ENCODE results near the gene MAP4K2. TPM values are rescaled to one million over a fixed set of nuclear protein-coding genes. Genes with fewer than 3 reads are reported as not detected.

Gene MAP4K2
- total RNA-seq, 4 donors from 2014 or later: 5.9 to 14.3 (median 9.1) TPM

- TF ChIP-seq CTCF (IDR thresholded peaks at IDR 0.05; ENCODE audit: low read depth): no peak
Observed at GRCh38 chr11:64846998-64847666, 44.1 kb upstream of the MAP4K2 start.

- no peak for TF ChIP-seq CTCF (IDR thresholded peaks at IDR 0.05; ENCODE audit: low read depth)
Observed at GRCh38 chr11:64845129-64845775, 42.2 kb upstream of the MAP4K2 start.

- no peak for TF ChIP-seq CTCF (IDR thresholded peaks at IDR 0.05; ENCODE audit: low read depth)
Observed at GRCh38 chr11:64844330-64845128, 41.5 kb upstream of the MAP4K2 start, which contains the start of gene CDC42BPG. CDC42BPG (minus strand) TSS chr11:64844653; CDS start chr11:64844569, 84 bp downstream.

- TF ChIP-seq CTCF (IDR thresholded peaks at IDR 0.05; ENCODE audit: low read depth): no peak
Observed at GRCh38 chr11:64843686-64844329, 40.8 kb upstream of the MAP4K2 start.

- no peak for TF ChIP-seq CTCF (IDR thresholded peaks at IDR 0.05; ENCODE audit: low read depth)
Observed at GRCh38 chr11:64842851-64843685, 40.1 kb upstream of the MAP4K2 start.

- no peak for TF ChIP-seq CTCF (IDR thresholded peaks at IDR 0.05; ENCODE audit: low read depth)
Observed at GRCh38 chr11:64842366-64842759, 39.3 kb upstream of the MAP4K2 start.

All from subcutaneous adipose tissue (tissue), 4 donors.